CD4-positive, alpha-beta T cell (primary cell): Measurements from ENCODE around the gene OR2V1. TPM values are rescaled to one million over a fixed set of nuclear protein-coding genes. Genes with fewer than 3 reads are reported as not detected.

Experiments used
- ATAC-seq: fragments of 200-7000 bp; cut with Tn5 transposase; one replicate; pipeline ENCODE4 v1.10.0; 2022; ENCODE audit warnings: mild to moderate bottlenecking; ENCODE audit not compliant: poor library complexity
- CTCF ChIA-PET: fragments of 350-600 bp; sonication (Branson Sonifier 250); formaldehyde crosslinking; loops from one replicate; lab custom pipeline; 2021; ENCODE audit warnings: antibody characterized with exemption, inconsistent platforms; lab: Charles Lee
- POLR2A ChIA-PET: fragments of 350-600 bp; sonication (Branson Sonifier 250); formaldehyde crosslinking; loops from one replicate; lab custom pipeline; 2021; ENCODE audit warnings: antibody characterized with exemption, inconsistent platforms; lab: Charles Lee
- DNase-seq, 14 experiments: peaks; one replicate each; pipeline ENCODE4 v3.0.0-alpha.2; 2013 to 2020; ENCODE audit warnings: mixed read lengths in 2 of 14
- H3K27ac ChIP-seq, 2 donors: one replicate each; pipeline versions ENCODE4 v1.5.1 to v1.7.0; 2013; ENCODE audit warnings: low read length in 2 of 2, low read depth in 1 of 2, mild to moderate bottlenecking in 1 of 2
- H3K27me3 ChIP-seq, 2 experiments: 1 replicate in 1 of 2; 2 replicates in 1 of 2; pipeline versions ENCODE4 v1.6.1 to v1.7.0; 2013; ENCODE audit warnings: low read length in 2 of 2, control low read depth in 1 of 2, mild to moderate bottlenecking in 1 of 2, moderate library complexity in 1 of 2; ENCODE audit not compliant: insufficient read depth in 2 of 2, control insufficient read depth in 1 of 2
- H3K36me3 ChIP-seq: one replicate; pipeline ENCODE4 v1.6.1; 2013; ENCODE audit warnings: low read length, control low read depth; ENCODE audit not compliant: insufficient read depth
- H3K4me1 ChIP-seq: one replicate; pipeline ENCODE4 v1.6.1; 2013; ENCODE audit warnings: low read length, control low read depth; ENCODE audit not compliant: insufficient read depth
- H3K4me3 ChIP-seq: one replicate; pipeline ENCODE4 v1.5.1; 2013; ENCODE audit warnings: mild to moderate bottlenecking, low read length, moderate library complexity
- H3K9me3 ChIP-seq, 2 experiments: 1 replicate in 1 of 2; 2 replicates in 1 of 2; pipeline versions ENCODE4 v1.6.1 to v1.7.0; 2013; ENCODE audit warnings: low read length in 2 of 2, mild to moderate bottlenecking in 2 of 2, control low read depth in 1 of 2, moderate library complexity in 1 of 2; ENCODE audit not compliant: control insufficient read depth in 1 of 2, insufficient read depth in 1 of 2
- H3K27ac Mint-ChIP-seq: one replicate; pipeline ENCODE4 v1.8.0; 2020; ENCODE audit warnings: mixed read lengths
- H3K27me3 Mint-ChIP-seq: one replicate; pipeline ENCODE4 v1.8.0; 2021; ENCODE audit warnings: mixed read lengths
- H3K36me3 Mint-ChIP-seq: one replicate; pipeline ENCODE4 v1.8.0; 2021; ENCODE audit warnings: low read depth, mixed read lengths
- H3K4me1 Mint-ChIP-seq: one replicate; pipeline ENCODE4 v1.8.0; 2021; ENCODE audit warnings: low read depth, mixed read lengths
- H3K4me3 Mint-ChIP-seq: one replicate; pipeline ENCODE4 v1.8.0; 2020; ENCODE audit warnings: mild to moderate bottlenecking, mixed read lengths
- H3K9me3 Mint-ChIP-seq: one replicate; pipeline ENCODE4 v1.8.0; 2020; ENCODE audit warnings: mixed read lengths
- CTCF ChIP-seq: fragments of 200-600 bp; IDR thresholded peaks from one replicate; pipeline ENCODE4 v1.8.0; 2022; ENCODE audit warnings: antibody characterized with exemption, mild to moderate bottlenecking
- intact Hi-C, 2 experiments: fragments of 100-400 bp; cut with DNase I in 1 of 2; cut with micrococcal nuclease in 1 of 2; formaldehyde crosslinking; loops; one replicate each; pipeline versions ENCODE4 v1.15.1 to v1.9.0; 2023 to 2025; cut with DNase I, micrococcal nuclease
- total RNA-seq, 174 experiments: library from RNA in 2 of 174; stranded (reverse) in 2 of 174; gene quantifications; one replicate each; pipeline ENCODE4 v1.2.3 and lab custom pipeline; 2021 to 2026

OR2V1 gene
- total RNA-seq, 2 experiments from 2014 or later = not detected

DNA sequence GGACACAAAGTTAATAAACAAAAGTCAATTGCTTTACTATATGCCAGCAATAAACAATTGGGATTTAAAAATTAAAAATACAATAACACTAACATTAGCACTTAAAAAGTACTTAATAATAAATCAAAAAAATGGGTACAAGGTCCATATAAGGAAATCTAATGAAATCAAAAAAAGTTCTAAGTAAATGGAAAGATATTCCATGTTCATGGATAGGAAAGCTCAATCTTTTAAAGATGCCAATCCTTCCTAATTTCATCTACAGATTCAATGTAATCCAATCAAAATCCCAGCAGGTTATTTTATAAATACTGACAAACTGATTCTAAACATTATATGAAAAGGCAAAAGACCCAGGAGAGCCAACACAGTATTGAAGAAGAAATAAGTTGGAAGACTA, 49.0 kb downstream of the OR2V1 start:
- no peak for TF ChIP-seq CTCF
- ChIA-PET CTCF (no interaction called here), POLR2A (no interaction called here)
- H3K4me1 Mint-ChIP-seq = no peaks in the 10 kb centered on the region
- intact Hi-C loops = no loop called here
- H3K9me3 Mint-ChIP-seq = no peaks in the 10 kb centered on the region
- H3K4me1 ChIP-seq = no peaks in the 10 kb centered on the region
- peaks cover 0 to under 1% of the 10 kb centered on the region in 2 experiments for H3K9me3 ChIP-seq
- peaks cover 26 to 29% of the 10 kb centered on the region in 2 experiments for H3K27me3 ChIP-seq
- no peak overlapping the region for H3K4me3 Mint-ChIP-seq
- DNase-seq (no peak), ATAC-seq (no peak)
- no peaks in the 10 kb centered on the region for H3K36me3 ChIP-seq
- no peak overlapping the region for H3K4me3 ChIP-seq
- no peak overlapping the region for H3K27ac Mint-ChIP-seq
- peaks cover 69% of the 10 kb centered on the region for H3K27me3 Mint-ChIP-seq
- no peaks in the 10 kb centered on the region for H3K36me3 Mint-ChIP-seq
- no peak overlapping the region for H3K27ac ChIP-seq

GRCh38 chr5:181076920-181077319, 54.0 kb downstream of the OR2V1 start:
- no peaks in the 10 kb centered on the region for H3K4me1 Mint-ChIP-seq
- H3K4me1 ChIP-seq = no peaks in the 10 kb centered on the region
- no peaks in the 10 kb centered on the region for H3K36me3 ChIP-seq
- H3K4me3 Mint-ChIP-seq = no peak overlapping the region
- H3K27me3 ChIP-seq = peaks cover 18 to 22% of the 10 kb centered on the region in 2 experiments
- H3K27ac ChIP-seq = no peak overlapping the region
- CTCF ChIA-PET = no interaction called here
- H3K4me3 ChIP-seq = no peak overlapping the region
- H3K9me3 Mint-ChIP-seq = no peaks in the 10 kb centered on the region
- no peak overlapping the region for H3K27ac Mint-ChIP-seq
- no peak for DNase-seq
- H3K27me3 Mint-ChIP-seq = peaks cover 56% of the 10 kb centered on the region
- no peak for TF ChIP-seq CTCF
- POLR2A ChIA-PET = no interaction called here
- peaks cover 7 to 20% of the 10 kb centered on the region in 2 experiments for H3K9me3 ChIP-seq
- H3K36me3 Mint-ChIP-seq = no peaks in the 10 kb centered on the region
- no peak for ATAC-seq
- intact Hi-C loops = no loop called here

Other genes with a start within 250 kb of the OR2V1 start
- gene BTNL8, start 232.0 kb downstream of the OR2V1 start, total RNA-seq = not detected
- gene BTNL3, start 142.3 kb downstream of the OR2V1 start, total RNA-seq = not detected
- not detected for gene BTNL9, start 90.9 kb downstream of the OR2V1 start, total RNA-seq
- not detected for gene OR2V2, start 16.4 kb upstream of the OR2V1 start, total RNA-seq
- gene TRIM7, start 74.0 kb upstream of the OR2V1 start, total RNA-seq = 1 to 10 TPM; 3.4 to 3.8 TPM
- 10 to 100 TPM; 21.4 to 24.0 TPM for gene TRIM41, start 92.1 kb upstream of the OR2V1 start, total RNA-seq
- 1,000 to 10,000 TPM; 2,499 to 2,682 TPM for gene RACK1, start 112.7 kb upstream of the OR2V1 start, total RNA-seq
- 10 to 100 TPM; 35.9 to 37.6 TPM for gene TRIM52, start 130.0 kb upstream of the OR2V1 start, total RNA-seq
- gene OR4F3, start 236.1 kb upstream of the OR2V1 start, total RNA-seq = not detected